Spleen (tissue), 7 donors: Measurements from ENCODE around the gene VEZT.

Experiments used
- POLR2A ChIP-seq, 3 donors: fragments of 450-650 bp; IDR thresholded peaks; one replicate each; pipeline ENCODE4 v1.5.1; 2017; ENCODE audit warnings: antibody characterized with exemption in 3 of 3, mild to moderate bottlenecking in 1 of 3
- TF ChIP-seq, protein P1 (sequence below), 11 experiments: fragments of 200-600 bp in 7 of 11; fragments of 450-650 bp in 4 of 11; sonication (generic) in 4 of 11; IDR thresholded peaks in 8 of 11; conservative IDR thresholded peaks in 3 of 11; 1 replicate in 7 of 11; 2 replicates in 4 of 11; pipeline versions ENCODE4 v1.4.0 to v1.8.0; 2016 to 2021; ENCODE audit warnings: antibody characterized with exemption in 11 of 11, inconsistent platforms in 4 of 11, mild to moderate bottlenecking in 1 of 11
- donor health status: DM: no; HTN: no; CAD: no; lungs with moderate emphysema.
- donor health status: DM: no; HTN: no; CAD: no.
- donor health status: DM: no; HTN: no; CAD: no.

DNA sequence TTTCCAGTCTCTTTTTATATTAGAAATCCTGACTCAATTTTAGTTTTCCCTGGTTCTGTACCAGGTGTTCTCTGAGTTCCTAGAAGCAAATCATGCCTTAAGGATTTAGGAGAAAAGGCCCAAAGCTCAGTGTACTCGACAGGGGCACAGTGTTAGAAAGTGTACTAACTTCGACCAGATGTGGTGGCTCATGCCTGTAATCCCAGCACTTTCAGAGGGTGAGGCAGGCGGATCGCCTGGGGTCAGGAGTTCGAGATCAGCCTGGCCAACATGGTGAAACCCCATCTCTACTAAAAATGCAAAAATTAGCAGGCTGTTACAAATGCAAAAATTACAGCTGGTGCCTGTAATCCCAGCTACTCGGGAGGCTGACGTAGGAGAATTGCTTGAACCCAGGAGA lies 12.0 kb downstream of the VEZT start:
- TF ChIP-seq, protein P1, sequence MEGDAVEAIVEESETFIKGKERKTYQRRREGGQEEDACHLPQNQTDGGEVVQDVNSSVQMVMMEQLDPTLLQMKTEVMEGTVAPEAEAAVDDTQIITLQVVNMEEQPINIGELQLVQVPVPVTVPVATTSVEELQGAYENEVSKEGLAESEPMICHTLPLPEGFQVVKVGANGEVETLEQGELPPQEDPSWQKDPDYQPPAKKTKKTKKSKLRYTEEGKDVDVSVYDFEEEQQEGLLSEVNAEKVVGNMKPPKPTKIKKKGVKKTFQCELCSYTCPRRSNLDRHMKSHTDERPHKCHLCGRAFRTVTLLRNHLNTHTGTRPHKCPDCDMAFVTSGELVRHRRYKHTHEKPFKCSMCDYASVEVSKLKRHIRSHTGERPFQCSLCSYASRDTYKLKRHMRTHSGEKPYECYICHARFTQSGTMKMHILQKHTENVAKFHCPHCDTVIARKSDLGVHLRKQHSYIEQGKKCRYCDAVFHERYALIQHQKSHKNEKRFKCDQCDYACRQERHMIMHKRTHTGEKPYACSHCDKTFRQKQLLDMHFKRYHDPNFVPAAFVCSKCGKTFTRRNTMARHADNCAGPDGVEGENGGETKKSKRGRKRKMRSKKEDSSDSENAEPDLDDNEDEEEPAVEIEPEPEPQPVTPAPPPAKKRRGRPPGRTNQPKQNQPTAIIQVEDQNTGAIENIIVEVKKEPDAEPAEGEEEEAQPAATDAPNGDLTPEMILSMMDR (IDR thresholded peaks at IDR 0.05 in 8 of 11, conservative IDR thresholded peaks at IDR 0.05 in 3 of 11) = no peak
- no peak for TF ChIP-seq POLR2A (IDR thresholded peaks at IDR 0.05)
